Measurements from ENCODE around the gene CELF1.
"Not testable (repeated sequence)": the region's sequence is repeated elsewhere in the genome, so short reads cannot be mapped to it uniquely, and the experiment has no call there.

DNA sequence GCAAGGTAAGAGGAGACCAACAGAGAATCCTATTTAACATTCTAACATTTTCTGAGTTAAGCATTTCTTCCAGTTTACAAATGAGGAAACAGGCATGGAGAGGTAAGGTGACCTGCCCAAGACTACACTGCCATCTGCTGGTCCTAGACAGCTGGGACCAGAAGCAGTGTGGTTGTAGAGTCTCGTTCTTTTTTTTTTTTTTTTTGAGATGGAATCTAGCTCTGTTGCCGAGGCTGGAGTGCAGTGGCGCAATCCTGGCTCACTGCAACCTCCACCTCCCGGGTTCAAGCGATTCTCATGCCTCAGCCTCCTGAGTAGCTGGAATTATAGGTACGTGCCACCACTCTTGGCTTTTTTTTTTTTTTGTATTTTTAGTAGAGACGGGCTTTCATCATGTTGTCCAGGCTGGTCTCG lies 98.7 kb downstream of the CELF1 start:
- TF ChIP-seq, protein P1, sequence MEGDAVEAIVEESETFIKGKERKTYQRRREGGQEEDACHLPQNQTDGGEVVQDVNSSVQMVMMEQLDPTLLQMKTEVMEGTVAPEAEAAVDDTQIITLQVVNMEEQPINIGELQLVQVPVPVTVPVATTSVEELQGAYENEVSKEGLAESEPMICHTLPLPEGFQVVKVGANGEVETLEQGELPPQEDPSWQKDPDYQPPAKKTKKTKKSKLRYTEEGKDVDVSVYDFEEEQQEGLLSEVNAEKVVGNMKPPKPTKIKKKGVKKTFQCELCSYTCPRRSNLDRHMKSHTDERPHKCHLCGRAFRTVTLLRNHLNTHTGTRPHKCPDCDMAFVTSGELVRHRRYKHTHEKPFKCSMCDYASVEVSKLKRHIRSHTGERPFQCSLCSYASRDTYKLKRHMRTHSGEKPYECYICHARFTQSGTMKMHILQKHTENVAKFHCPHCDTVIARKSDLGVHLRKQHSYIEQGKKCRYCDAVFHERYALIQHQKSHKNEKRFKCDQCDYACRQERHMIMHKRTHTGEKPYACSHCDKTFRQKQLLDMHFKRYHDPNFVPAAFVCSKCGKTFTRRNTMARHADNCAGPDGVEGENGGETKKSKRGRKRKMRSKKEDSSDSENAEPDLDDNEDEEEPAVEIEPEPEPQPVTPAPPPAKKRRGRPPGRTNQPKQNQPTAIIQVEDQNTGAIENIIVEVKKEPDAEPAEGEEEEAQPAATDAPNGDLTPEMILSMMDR (IDR thresholded peaks at IDR 0.05; ENCODE audit: poor library complexity, severe bottlenecking), result peak; percentile 77
- not testable (repeated sequence) for TF ChIP-seq TAF1 (IDR thresholded peaks at IDR 0.05; ENCODE audit: low read depth); MXI1 (conservative IDR thresholded peaks at IDR 0.05; ENCODE audit: poor library complexity, severe bottlenecking); EP300 (conservative IDR thresholded peaks at IDR 0.05; ENCODE audit: poor library complexity, severe bottlenecking); EZH2 (IDR thresholded peaks at IDR 0.05; ENCODE audit: borderline replicate concordance, insufficient read depth, low read length, poor library complexity, severe bottlenecking); POLR2AphosphoS5 (IDR thresholded peaks at IDR 0.05)
- TF ChIP-seq RAD21 (conservative IDR thresholded peaks at IDR 0.05), result peak; percentile 74

All from neural cell (in vitro differentiated cells).